GM12892 (cell line): ENCODE data around the gene DNAJC25.

Source experiments
- POLR2A ChIP-seq: IDR thresholded peaks from 2 replicates; pipeline ENCODE4 v1.6.1; 2011; ENCODE audit warnings: low read depth, low read length, control low read depth
- POLR2AphosphoS5 ChIP-seq: IDR thresholded peaks from 2 replicates; pipeline ENCODE4 v1.6.1; 2011; ENCODE audit warnings: low read depth, low read length, control low read depth

DNA sequence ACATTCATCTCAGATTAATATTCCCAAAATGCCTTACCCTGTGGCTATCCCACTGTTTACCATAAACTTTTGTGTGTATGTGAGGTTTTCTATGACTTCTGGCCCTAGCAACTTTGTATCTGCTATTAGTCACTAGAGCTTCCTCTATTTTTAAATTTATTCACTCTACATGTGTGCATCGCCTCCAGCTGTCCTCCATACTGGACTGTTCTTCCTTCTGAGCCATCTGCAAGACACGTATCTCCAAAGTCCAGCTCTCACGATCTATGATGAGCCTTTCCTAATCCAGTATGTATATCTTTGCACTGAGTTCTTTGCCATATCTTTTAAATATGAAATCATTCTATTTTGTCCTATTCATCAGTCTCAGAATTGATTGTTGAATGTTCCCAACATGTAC lies 28.6 kb downstream of the DNAJC25 start:
- TF ChIP-seq POLR2A (no peak), POLR2AphosphoS5 (no peak)
